VCaP (cell line): Measurements from ENCODE around the gene ZNF26.
"Not testable (repeated sequence)": the region's sequence is repeated elsewhere in the genome, so short reads cannot be mapped to it uniquely, and the experiment has no call there.

ENCODE experiments used
- H3K27ac ChIP-seq: fragments of 450-650 bp; 2 replicates; pipeline ENCODE4 v1.5.1; 2017
- TF ChIP-seq, protein P1 (sequence below): fragments of 450-650 bp; conservative IDR thresholded peaks from 2 replicates; pipeline ENCODE4 v1.5.1; 2017; ENCODE audit warnings: mild to moderate bottlenecking, moderate library complexity

ZNF26 gene

DNA sequence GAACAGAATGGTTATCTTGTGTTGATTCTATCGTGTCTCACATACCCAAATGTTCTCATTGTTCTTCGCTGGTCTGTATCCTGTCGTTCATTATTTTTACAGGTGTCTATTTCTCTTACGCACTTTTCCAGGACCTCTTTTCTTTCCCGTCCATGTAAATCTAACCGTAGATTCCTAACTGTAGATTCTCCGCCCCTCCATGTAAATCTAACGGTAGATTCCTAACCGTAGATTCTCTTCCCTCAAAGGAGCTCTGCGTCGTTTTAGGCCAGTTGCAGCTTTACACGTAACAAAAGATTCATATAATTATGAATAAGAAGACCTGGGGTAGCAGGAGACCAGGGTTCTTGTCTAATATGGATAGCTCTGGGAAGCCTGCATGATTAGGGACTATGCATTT, 20.4 kb upstream of the ZNF26 start:
- no peak overlapping the region for H3K27ac ChIP-seq
- TF ChIP-seq, protein P1, sequence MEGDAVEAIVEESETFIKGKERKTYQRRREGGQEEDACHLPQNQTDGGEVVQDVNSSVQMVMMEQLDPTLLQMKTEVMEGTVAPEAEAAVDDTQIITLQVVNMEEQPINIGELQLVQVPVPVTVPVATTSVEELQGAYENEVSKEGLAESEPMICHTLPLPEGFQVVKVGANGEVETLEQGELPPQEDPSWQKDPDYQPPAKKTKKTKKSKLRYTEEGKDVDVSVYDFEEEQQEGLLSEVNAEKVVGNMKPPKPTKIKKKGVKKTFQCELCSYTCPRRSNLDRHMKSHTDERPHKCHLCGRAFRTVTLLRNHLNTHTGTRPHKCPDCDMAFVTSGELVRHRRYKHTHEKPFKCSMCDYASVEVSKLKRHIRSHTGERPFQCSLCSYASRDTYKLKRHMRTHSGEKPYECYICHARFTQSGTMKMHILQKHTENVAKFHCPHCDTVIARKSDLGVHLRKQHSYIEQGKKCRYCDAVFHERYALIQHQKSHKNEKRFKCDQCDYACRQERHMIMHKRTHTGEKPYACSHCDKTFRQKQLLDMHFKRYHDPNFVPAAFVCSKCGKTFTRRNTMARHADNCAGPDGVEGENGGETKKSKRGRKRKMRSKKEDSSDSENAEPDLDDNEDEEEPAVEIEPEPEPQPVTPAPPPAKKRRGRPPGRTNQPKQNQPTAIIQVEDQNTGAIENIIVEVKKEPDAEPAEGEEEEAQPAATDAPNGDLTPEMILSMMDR = no peak

DNA sequence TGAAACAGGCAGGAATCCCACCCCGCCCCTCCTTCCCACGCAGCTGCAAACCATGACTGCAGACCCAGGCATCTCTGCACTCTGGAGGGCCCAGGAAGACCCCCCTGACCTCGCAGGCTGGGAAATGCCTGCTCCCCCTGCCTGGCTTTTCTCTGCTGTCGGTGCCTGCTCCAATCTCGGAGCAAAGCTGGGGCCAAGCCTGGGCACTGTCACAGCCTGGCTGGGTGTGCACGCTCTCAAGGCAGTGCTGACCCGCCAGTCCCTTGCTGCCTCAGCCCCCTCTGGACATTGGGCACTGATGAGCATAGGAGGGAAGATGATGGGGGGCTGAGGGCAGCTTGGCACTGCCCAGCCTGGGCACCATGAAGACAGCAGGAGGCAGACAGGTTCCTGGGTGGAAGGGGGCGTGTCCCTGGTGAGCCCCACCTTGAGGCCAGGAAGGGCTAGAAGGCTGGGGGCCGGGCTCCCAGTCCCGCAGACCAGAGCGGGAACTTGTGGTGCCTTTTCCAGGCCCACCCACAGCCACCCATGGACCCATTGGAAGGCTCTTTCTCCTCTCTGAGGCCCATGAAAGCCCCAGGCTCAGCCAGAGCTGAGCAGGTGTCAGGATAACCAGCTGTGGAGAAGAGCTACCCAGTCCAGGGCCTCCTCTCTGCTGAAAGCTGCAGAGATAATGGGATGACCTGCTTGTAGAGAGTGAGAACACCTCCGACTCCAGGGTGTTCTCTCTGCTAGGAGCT, 19.3 kb upstream of the ZNF26 start:
- H3K27ac ChIP-seq = no peak overlapping the region
- TF ChIP-seq, protein P1 = no peak

DNA sequence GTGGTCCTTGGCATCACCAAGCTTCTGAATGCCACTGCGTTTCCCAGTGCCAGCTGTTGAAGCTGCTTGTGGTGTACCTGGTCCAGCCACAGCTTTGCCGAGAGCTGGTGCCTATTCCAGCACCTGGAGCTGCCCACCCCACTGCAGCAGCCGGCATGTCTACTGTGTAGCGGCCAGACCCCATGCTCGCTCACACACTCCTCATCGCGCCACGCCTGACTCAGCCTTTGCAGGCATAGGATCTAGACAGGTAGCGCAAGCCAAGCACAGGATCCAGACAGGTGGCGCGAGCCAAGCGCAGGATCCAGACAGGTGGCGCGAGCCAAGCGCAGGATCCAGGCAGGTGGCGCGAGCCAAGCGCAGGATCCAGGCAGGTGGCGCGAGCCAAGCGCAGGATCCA, 18.4 kb upstream of the ZNF26 start:
- no peak overlapping the region for H3K27ac ChIP-seq
- TF ChIP-seq, protein P1 = no peak

- H3K27ac ChIP-seq = no peak overlapping the region
- TF ChIP-seq, protein P1 = no peak
Measured at GRCh38 chr12:132972374-132972773, 13.8 kb upstream of the ZNF26 start.

- TF ChIP-seq, protein P1 = peak; percentile 30; the same call in 1 of the 2 replicates
Measured at GRCh38 chr12:132976870-132977269, 9.3 kb upstream of the ZNF26 start.

GRCh38 chr12:132986885-132987225, 688 bp downstream of the ZNF26 start:
- peak overlapping the region; percentile 90 for H3K27ac ChIP-seq
- TF ChIP-seq, protein P1 = no peak

More at GRCh38 chr12:132976870-132977269, 9.3 kb upstream of the ZNF26 start:
- not testable (repeated sequence) for H3K27ac ChIP-seq

DNA sequence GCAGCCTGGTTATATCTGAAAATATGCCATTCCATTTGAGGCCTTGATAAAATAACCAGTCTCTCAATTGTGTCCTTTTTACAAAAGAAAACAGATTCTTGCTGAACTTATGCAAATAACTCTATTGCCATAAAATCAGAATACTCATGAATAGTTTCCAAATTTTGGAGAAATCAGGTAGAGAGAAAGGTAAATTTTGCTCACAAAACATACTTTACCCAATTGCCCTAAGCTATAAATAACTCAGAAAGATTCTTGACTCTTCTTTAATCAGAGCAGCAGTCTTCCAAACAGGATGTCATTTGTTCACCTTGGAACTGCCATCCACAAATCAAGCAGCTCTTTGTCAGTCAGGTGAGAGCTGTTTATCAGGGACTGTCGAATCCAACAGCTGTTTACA, 12.6 kb downstream of the ZNF26 start:
- TF ChIP-seq, protein P1 = no peak
- H3K27ac ChIP-seq = no peak overlapping the region
